Measurements from ENCODE around the gene FHOD1. TPM values are rescaled to one million over a fixed set of nuclear protein-coding genes. Genes with fewer than 3 reads are reported as not detected.

Gene FHOD1
- total RNA-seq, 1 donor from 2014 or later, result 13.5 TPM

- intact Hi-C loops (cut with DNase I), result no loop called here
- no peak for ATAC-seq (ENCODE audit: poor library complexity)
- no peak for DNase-seq
Measured at GRCh38 chr16:67223992-67224391, 23.3 kb downstream of the FHOD1 start.

- DNase-seq (peak; percentile 78), ATAC-seq (ENCODE audit: poor library complexity) (peak; percentile 91)
- intact Hi-C loops (cut with DNase I), result no loop called here
Measured at GRCh38 chr16:67216612-67217490, 30.4 kb downstream of the FHOD1 start.

- DNase-seq (no peak), ATAC-seq (ENCODE audit: poor library complexity) (no peak)
- intact Hi-C loops (cut with DNase I), result no loop called here
Measured at GRCh38 chr16:67215706-67216105, 31.6 kb downstream of the FHOD1 start.

- DNase-seq (no peak), ATAC-seq (ENCODE audit: poor library complexity) (no peak)
- intact Hi-C loops (cut with DNase I), result no loop called here
Measured at GRCh38 chr16:67213197-67214019, 33.9 kb downstream of the FHOD1 start.

GRCh38 chr16:67212766-67213165 lies 34.5 kb downstream of the FHOD1 start:
- intact Hi-C loops (cut with DNase I), result no loop called here
- ATAC-seq (ENCODE audit: poor library complexity) (no peak), DNase-seq (no peak)

GRCh38 chr16:67211674-67212073 lies 35.6 kb downstream of the FHOD1 start:
- intact Hi-C loops (cut with DNase I), result no loop called here
- DNase-seq (no peak), ATAC-seq (ENCODE audit: poor library complexity) (no peak)

- DNase-seq (no peak), ATAC-seq (ENCODE audit: poor library complexity) (no peak)
- intact Hi-C loops (cut with DNase I), result no loop called here
Measured at GRCh38 chr16:67210069-67210937, 37.0 kb downstream of the FHOD1 start.

- intact Hi-C loops (cut with DNase I), result no loop called here
- ATAC-seq (ENCODE audit: poor library complexity), result no peak
- DNase-seq, result no peak
Measured at GRCh38 chr16:67209565-67209964, 37.7 kb downstream of the FHOD1 start.

GRCh38 chr16:67208154-67208896 lies 39.0 kb downstream of the FHOD1 start:
- intact Hi-C loops (cut with DNase I), result no loop called here
- DNase-seq (no peak), ATAC-seq (ENCODE audit: poor library complexity) (no peak)

GRCh38 chr16:67207249-67208091 lies 39.8 kb downstream of the FHOD1 start:
- DNase-seq, result no peak
- no peak for ATAC-seq (ENCODE audit: poor library complexity)
- intact Hi-C loops (cut with DNase I), result no loop called here

GRCh38 chr16:67206838-67207248 lies 40.4 kb downstream of the FHOD1 start:
- intact Hi-C loops (cut with DNase I), result no loop called here
- no peak for DNase-seq
- no peak for ATAC-seq (ENCODE audit: poor library complexity)

GRCh38 chr16:67206129-67206837 lies 41.0 kb downstream of the FHOD1 start:
- DNase-seq (no peak), ATAC-seq (ENCODE audit: poor library complexity) (no peak)
- intact Hi-C loops (cut with DNase I), result no loop called here

- intact Hi-C loops (cut with DNase I), result no loop called here
- ATAC-seq (ENCODE audit: poor library complexity) (no peak), DNase-seq (no peak)
Measured at GRCh38 chr16:67204076-67204475, 43.2 kb downstream of the FHOD1 start.

- intact Hi-C loops (cut with DNase I), result no loop called here
- DNase-seq (no peak), ATAC-seq (ENCODE audit: poor library complexity) (no peak)
Measured at GRCh38 chr16:67202956-67203493, 44.3 kb downstream of the FHOD1 start.

- intact Hi-C loops (cut with DNase I), result no loop called here
- ATAC-seq (ENCODE audit: poor library complexity) (no peak), DNase-seq (no peak)
Measured at GRCh38 chr16:67202426-67202825, 44.9 kb downstream of the FHOD1 start.

Measured in Right ventricle myocardium superior (tissue), 1 donor.